ENCODE measurements around the gene RANBP17.
A peak's percentile ranks its signal among the peaks of the same experiment; 100 is the strongest.

Gene RANBP17

DNA sequence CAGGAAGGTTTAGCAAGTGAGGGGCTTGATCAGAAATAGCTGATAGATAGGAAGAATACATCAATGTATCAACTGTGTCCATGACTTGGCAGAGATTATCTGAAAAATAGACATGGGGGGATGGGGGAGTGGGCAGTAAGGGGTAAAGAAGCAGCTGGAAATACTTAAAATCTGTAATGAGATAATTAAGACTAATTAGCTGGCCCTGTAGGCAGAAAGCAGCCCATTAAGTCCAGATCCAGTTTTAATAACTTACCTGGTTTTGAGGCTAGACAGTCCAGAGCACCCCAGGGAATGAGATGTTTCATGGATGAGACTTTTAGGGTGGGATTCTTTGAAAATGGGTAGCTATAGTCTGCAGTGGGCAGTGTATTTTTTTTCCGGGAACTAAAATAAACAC, 330.3 kb downstream of the RANBP17 start (continued):
- no peak for TF ChIP-seq ZNF157 (tag by site-specific recombination; IDR thresholded peaks at IDR 0.05)
- TF ChIP-seq, protein P1, sequence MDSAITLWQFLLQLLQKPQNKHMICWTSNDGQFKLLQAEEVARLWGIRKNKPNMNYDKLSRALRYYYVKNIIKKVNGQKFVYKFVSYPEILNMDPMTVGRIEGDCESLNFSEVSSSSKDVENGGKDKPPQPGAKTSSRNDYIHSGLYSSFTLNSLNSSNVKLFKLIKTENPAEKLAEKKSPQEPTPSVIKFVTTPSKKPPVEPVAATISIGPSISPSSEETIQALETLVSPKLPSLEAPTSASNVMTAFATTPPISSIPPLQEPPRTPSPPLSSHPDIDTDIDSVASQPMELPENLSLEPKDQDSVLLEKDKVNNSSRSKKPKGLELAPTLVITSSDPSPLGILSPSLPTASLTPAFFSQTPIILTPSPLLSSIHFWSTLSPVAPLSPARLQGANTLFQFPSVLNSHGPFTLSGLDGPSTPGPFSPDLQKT (IDR thresholded peaks at IDR 0.05; ENCODE audit: borderline replicate concordance, low read depth, low read length): no peak
- no peak for TF ChIP-seq PRDM1 (tag by site-specific recombination; IDR thresholded peaks at IDR 0.05)
- TF ChIP-seq WT1 (tag by site-specific recombination; IDR thresholded peaks at IDR 0.05): no peak
- no peak for TF ChIP-seq KLF1 (tag by site-specific recombination; IDR thresholded peaks at IDR 0.05)

DNA sequence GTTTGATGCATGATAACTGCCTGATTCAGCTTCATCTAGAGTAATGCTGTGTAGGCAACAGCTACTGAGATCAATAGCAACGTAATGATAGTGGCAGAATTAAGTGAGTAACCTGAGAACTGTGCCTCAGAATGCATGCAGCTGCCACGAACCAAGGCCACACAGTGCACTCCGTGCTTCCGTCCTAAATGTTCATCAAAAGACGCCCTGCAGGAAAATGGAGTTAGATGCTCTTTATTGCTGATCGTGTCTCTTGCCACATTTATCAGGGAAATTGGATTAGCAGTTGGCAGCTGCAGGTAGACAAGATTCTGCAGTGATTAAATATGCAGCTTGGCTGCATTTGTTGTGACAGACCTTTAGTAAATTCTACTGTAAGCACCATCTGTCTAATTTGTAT, 339.5 kb downstream of the RANBP17 start:
- CTCF ChIA-PET: interaction anchor here (1.0 kb wide), 1 partner anchor 136 kb away, joined by 4 read pairs; no protein-coding TSS in a partner anchor
- TF ChIP-seq ZNF792 (tag by site-specific recombination; IDR thresholded peaks at IDR 0.05) (no peak), ZBTB21 (tag by site-specific recombination; IDR thresholded peaks at IDR 0.05) (no peak), ZNF624 (tag by site-specific recombination; IDR thresholded peaks at IDR 0.05) (no peak), ZBTB17 (tag by site-specific recombination; IDR thresholded peaks at IDR 0.05) (0 out of 2 replicates have a peak, but pooled peaks have one; percentile 24), ZNF596 (tag by site-specific recombination; IDR thresholded peaks at IDR 0.05) (peak; percentile 29; the same call in 1 of the 2 replicates), SP3 (tag by site-specific recombination; IDR thresholded peaks at IDR 0.05) (no peak), ZNF623 (tag by site-specific recombination; IDR thresholded peaks at IDR 0.05) (no peak), ZNF155 (tag by site-specific recombination; IDR thresholded peaks at IDR 0.05) (no peak), SCRT2 (tag by site-specific recombination; IDR thresholded peaks at IDR 0.05) (no peak), ZNF404 (tag by site-specific recombination; IDR thresholded peaks at IDR 0.05) (no peak), ZNF660 (tag by site-specific recombination; IDR thresholded peaks at IDR 0.05) (peak; percentile 49; the same call in 1 of the 2 replicates), ZNF501 (tag by site-specific recombination; IDR thresholded peaks at IDR 0.05) (0 out of 2 replicates have a peak, but pooled peaks have one; percentile 28), ZSCAN30 (tag by site-specific recombination; IDR thresholded peaks at IDR 0.05) (0 out of 2 replicates have a peak, but pooled peaks have one; percentile 37), ZNF214 (tag by site-specific recombination; IDR thresholded peaks at IDR 0.05; ENCODE audit: borderline replicate concordance) (no peak), ZNF707 (tag by site-specific recombination; IDR thresholded peaks at IDR 0.05) (no peak), ZNF266 (tag by site-specific recombination; IDR thresholded peaks at IDR 0.05; ENCODE audit: low read depth) (no peak), ZNF121 (tag by site-specific recombination; IDR thresholded peaks at IDR 0.05) (no peak), ZNF202 (tag by site-specific recombination; IDR thresholded peaks at IDR 0.05; ENCODE audit: borderline replicate concordance) (no peak), OVOL3 (tag by site-specific recombination; IDR thresholded peaks at IDR 0.05) (no peak), ZSCAN16 (tag by site-specific recombination; IDR thresholded peaks at IDR 0.05) (no peak), ZNF521 (tag by site-specific recombination; IDR thresholded peaks at IDR 0.05) (no peak)
- TF ChIP-seq, protein P2, sequence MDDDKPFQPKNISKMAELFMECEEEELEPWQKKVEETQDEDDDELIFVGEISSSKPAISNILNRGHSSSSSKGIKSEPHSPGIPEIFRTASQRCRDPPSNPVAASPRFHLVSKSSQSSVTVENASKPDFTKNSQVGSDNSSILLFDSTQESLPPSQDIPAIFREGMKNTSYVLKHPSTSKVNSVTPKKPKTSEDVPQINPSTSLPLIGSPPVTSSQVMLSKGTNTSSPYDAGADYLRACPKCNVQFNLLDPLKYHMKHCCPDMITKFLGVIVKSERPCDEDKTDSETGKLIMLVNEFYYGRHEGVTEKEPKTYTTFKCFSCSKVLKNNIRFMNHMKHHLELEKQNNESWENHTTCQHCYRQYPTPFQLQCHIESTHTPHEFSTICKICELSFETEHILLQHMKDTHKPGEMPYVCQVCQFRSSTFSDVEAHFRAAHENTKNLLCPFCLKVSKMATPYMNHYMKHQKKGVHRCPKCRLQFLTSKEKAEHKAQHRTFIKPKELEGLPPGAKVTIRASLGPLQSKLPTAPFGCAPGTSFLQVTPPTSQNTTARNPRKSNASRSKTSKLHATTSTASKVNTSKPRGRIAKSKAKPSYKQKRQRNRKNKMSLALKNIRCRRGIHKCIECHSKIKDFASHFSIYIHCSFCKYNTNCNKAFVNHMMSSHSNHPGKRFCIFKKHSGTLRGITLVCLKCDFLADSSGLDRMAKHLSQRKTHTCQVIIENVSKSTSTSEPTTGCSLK (tag by site-specific recombination; IDR thresholded peaks at IDR 0.05): no peak
- TF ChIP-seq, protein P3, sequence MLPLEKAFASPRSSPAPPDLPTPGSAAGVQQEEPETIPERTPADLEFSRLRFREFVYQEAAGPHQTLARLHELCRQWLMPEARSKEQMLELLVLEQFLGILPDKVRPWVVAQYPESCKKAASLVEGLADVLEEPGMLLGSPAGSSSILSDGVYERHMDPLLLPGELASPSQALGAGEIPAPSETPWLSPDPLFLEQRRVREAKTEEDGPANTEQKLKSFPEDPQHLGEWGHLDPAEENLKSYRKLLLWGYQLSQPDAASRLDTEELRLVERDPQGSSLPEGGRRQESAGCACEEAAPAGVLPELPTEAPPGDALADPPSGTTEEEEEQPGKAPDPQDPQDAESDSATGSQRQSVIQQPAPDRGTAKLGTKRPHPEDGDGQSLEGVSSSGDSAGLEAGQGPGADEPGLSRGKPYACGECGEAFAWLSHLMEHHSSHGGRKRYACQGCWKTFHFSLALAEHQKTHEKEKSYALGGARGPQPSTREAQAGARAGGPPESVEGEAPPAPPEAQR (tag by site-specific recombination; IDR thresholded peaks at IDR 0.05): no peak
- TF ChIP-seq, protein P4, sequence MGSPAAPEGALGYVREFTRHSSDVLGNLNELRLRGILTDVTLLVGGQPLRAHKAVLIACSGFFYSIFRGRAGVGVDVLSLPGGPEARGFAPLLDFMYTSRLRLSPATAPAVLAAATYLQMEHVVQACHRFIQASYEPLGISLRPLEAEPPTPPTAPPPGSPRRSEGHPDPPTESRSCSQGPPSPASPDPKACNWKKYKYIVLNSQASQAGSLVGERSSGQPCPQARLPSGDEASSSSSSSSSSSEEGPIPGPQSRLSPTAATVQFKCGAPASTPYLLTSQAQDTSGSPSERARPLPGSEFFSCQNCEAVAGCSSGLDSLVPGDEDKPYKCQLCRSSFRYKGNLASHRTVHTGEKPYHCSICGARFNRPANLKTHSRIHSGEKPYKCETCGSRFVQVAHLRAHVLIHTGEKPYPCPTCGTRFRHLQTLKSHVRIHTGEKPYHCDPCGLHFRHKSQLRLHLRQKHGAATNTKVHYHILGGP (tag by site-specific recombination; IDR thresholded peaks at IDR 0.05): no peak
- TF ChIP-seq, protein P5, sequence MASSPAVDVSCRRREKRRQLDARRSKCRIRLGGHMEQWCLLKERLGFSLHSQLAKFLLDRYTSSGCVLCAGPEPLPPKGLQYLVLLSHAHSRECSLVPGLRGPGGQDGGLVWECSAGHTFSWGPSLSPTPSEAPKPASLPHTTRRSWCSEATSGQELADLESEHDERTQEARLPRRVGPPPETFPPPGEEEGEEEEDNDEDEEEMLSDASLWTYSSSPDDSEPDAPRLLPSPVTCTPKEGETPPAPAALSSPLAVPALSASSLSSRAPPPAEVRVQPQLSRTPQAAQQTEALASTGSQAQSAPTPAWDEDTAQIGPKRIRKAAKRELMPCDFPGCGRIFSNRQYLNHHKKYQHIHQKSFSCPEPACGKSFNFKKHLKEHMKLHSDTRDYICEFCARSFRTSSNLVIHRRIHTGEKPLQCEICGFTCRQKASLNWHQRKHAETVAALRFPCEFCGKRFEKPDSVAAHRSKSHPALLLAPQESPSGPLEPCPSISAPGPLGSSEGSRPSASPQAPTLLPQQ (tag by site-specific recombination; IDR thresholded peaks at IDR 0.05): no peak
- TF ChIP-seq, protein P6, sequence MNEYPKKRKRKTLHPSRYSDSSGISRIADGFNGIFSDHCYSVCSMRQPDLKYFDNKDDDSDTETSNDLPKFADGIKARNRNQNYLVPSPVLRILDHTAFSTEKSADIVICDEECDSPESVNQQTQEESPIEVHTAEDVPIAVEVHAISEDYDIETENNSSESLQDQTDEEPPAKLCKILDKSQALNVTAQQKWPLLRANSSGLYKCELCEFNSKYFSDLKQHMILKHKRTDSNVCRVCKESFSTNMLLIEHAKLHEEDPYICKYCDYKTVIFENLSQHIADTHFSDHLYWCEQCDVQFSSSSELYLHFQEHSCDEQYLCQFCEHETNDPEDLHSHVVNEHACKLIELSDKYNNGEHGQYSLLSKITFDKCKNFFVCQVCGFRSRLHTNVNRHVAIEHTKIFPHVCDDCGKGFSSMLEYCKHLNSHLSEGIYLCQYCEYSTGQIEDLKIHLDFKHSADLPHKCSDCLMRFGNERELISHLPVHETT (tag by site-specific recombination; IDR thresholded peaks at IDR 0.05): no peak

More for the DNA sequence above, 339.5 kb downstream of the RANBP17 start:
- H3K27ac ChIP-seq (ENCODE audit: extremely low read depth, low read depth, low read length): no peak overlapping the region
- H3K9me3 ChIP-seq (ENCODE audit: control insufficient read depth, insufficient read depth, low read depth, low read length): no peaks in the 10 kb centered on the region
- no peak overlapping the region for H3K4me3 ChIP-seq (ENCODE audit: low read depth, low read length)
- H3K4me1 ChIP-seq (ENCODE audit: control insufficient read depth, insufficient read depth, low read length): peaks cover 3% of the 10 kb centered on the region
- POLR2A ChIA-PET: no interaction called here
- H3K36me3 ChIP-seq (ENCODE audit: control insufficient read depth in 2 of 2, insufficient read depth in 1 of 2, low read length in 2 of 2): no peaks in the 10 kb centered on the region
